CD4-positive, alpha-beta T cell treated with Interleukin-21 for 1 hour (primary cell): Measurements from ENCODE around the gene TAS2R9.
"Not testable (repeated sequence)": the region's sequence is repeated elsewhere in the genome, so short reads cannot be mapped to it uniquely, and the experiment has no call there.

Experiments used
- DNase-seq: peaks from one replicate; pipeline ENCODE4 v3.0.0-alpha.2; 2020

Gene TAS2R9

GRCh38 chr12:10810068-10810467, at the start of gene TAS2R9:
Gene TAS2R9 (minus strand): TSS chr12:10810168. CDS start chr12:10810075, 93 bp downstream.
- no peak for DNase-seq

GRCh38 chr12:10855807-10856206, 45.8 kb upstream of the TAS2R9 start:
- DNase-seq, result no peak

DNA sequence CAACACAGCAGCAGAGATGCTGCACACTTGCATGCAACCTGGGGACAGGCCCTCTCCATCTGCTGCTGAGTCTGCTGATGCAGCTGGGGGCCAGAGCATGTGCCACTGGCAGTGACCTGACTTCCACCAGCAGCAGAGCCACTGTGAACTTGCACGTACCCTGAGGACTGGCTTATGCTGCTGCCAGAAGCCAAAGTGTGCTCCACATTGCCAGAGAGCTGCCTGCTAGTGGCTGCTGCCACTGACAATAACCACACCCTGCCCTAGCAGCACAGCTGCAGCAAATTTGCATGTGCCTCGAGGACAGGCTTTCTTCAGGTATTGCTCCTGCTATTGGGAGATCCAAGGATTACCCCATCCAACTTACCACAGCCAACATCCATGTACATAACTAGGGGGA, 43.8 kb upstream of the TAS2R9 start:
- no peak for DNase-seq

DNA sequence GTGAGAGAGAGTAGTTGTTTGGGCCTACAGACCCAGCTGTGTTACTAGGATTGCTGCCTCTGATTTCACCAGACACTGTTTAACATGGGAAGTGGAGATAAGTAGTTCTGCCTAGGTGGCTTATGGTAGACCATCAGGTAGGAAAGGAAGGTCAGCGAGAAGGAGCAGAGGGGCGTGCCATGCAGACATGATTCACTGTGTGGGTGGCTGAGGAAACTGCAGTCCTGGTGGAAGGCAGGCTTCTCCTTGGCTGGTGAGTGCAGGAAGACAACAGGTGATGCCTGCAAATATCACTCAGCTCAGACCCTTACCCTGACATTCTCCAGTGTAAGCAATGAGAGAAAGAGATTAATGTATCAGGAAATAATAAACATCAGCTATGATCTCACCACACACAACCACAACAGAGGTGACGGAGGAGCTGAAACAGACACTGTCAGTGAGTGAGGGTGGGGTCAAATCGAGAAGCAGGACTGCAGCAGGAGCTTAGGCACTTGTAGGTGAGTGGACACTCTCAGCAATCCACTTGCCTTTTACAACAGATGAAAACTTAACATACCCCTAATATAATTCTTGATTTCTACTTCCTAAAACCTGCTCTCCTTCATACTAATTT, 41.4 kb upstream of the TAS2R9 start:
- no peak for DNase-seq

- peak; percentile 40 for DNase-seq
These were observed 39.5 kb upstream of the TAS2R9 start, which contains the start of gene PRR4 for GRCh38 chr12:10849425-10849878. Gene PRR4 (minus strand): TSS chr12:10849475. CDS start chr12:10849437, 38 bp downstream.

DNA sequence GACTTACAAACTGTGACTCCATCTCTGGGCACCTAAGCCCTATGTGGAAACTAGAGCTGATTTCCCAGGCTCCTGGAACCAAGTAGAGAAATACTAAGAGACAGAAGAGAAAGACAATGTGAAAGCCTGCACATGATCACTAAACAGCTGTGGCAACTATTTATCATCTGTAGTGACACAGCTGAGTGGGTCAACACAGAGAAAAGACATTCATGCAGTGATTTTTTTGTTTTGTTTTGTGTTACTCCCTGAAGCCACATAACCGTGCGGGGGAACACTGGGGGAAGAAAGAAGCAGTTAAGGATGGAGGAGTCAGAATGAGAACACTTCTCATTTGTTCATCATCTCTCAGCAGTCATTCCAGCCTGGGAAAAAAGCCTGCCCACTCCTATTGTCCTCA, 37.8 kb upstream of the TAS2R9 start:
- DNase-seq, result no peak

- DNase-seq, result no peak
These were observed 32.9 kb upstream of the TAS2R9 start for GRCh38 chr12:10842862-10843261.

- no peak for DNase-seq
These were observed 28.5 kb upstream of the TAS2R9 start for GRCh38 chr12:10838461-10838860.

GRCh38 chr12:10829994-10830393, 20.0 kb upstream of the TAS2R9 start:
- DNase-seq, result no peak

DNA sequence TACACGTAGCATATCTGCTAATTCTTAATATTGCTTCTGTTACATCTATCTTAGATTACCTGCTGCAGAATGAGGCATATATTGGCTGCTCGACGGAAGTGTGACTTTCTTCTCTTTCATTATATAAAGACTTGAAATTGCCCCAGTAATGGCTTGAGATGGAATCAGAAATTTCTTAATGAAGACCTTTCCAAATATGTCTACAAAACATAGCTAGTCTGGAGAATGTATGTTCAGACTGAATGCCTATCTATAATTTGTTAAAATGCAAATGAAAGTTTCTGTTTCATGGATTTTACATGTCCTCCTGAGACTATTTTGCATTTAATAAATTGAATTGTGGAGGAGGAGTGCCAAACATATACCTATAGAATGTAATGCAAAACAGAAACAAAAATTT, 16.3 kb upstream of the TAS2R9 start, which contains the start of gene TAS2R10:
TSS of gene TAS2R10 (minus strand) at position 101 of the 400 bp plus-strand sequence. CDS start at position 12, 89 bp downstream.
- no peak for DNase-seq

DNA sequence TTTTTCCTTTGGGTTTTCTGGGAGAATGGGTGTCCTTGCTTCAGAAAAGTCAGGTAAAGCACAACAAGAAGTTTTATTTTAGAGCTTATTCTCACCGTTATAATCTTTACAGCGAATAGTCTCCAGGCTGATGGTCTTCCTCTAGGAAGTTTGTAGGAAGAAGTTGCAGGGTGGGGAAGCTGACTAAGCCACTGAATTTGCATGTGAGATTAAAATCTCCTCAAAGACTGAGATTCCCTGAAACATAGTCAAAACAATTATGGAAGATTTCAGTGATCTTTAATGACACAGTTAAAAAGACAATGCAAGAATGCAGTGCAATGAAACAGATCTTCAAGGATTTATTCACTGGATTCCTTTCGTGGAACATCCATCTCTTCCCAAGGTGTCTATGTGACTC, 15.0 kb upstream of the TAS2R9 start:
- DNase-seq, result no peak

GRCh38 chr12:10811883-10812536, 2.0 kb upstream of the TAS2R9 start:
- no peak for DNase-seq

DNA sequence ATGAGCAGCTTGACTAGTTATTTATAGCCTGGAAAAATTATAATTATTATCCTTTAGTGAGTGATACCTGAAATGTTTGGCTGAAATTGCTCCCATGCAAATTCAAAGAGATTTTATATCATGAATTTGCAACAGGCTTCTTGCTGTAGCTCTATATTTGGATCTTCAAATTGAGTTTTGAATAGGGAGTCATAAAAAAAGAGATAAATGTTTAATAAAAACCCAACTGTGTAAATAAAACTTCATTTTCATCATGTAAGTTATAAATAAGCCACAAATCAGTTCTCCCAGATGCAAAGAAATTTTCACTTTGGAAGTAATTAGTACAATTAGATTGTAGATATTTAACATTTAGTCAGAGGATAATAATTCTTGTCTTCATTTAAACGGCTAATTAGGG, 2.8 kb downstream of the TAS2R9 start, which contains the start of gene TAS2R8:
TSS of gene TAS2R8 (minus strand) at position 101 of the 400 bp plus-strand sequence. CDS start 306 bp downstream, outside the sequence.
- no peak for DNase-seq

DNA sequence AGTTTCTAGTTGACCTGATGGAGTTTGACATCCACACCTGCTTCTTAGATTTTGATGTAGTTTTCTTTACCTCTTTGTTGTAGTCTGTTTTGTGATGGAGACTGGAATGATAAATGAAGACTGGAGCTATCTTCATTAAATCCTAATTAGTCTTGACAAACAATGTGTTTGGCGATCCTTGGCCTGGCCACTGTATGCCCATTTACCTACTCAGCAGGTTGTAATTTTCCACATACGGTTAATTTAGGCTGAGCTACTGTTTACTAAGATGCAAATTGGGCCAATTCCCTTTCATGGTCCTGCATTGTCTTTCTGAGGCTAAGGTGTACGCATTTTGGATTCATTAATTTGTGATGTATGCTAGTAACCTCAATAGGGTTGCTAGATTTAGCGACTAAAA, 7.4 kb downstream of the TAS2R9 start, which contains the start of gene TAS2R7:
TSS of gene TAS2R7 (minus strand) at position 41 of the 400 bp plus-strand sequence. CDS start 57 bp downstream, outside the sequence.
- no peak for DNase-seq

DNA sequence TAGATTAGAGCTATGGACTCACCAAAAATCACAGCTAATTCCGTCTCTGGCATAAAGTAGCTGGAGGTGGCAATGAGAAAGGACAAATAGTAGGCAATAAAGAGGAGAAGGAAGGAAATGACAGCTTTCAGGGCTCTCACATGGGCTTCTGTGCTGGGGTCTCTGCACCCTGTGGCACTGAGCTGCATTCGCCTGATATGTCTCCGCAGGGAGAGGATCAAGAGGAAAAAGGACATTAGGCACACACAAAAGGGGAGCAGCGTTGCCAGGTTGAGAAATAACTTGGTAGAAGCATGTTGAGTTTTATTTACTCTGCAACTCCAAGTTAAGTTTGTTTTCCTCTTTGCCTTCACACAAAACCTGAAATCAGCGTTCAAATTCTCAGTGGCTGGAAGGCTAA, 8.2 kb downstream of the TAS2R9 start:
- no peak for DNase-seq

- DNase-seq, result no peak
These were observed 15.7 kb downstream of the TAS2R9 start for GRCh38 chr12:10794222-10794621.

DNA sequence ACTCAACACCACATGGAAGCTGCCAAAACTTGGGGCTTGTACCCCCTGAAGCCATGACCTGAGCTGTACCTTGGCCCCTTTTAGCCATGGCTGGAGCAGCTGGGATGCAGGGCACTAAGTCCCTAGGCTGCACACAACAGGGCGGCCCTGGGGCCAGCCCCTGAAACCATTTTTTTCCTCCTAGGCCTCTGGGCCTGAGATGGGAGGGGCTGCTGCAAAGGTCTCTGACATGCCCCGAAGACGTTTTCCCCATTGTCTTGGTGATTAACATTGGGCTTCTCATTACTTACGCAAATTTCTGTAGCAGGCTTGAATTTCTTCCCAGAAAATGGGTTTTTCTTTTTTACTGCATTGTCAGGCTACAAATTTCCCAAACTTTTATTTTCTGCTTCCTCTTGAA, 18.2 kb downstream of the TAS2R9 start:
- DNase-seq, result not testable (repeated sequence)

DNA sequence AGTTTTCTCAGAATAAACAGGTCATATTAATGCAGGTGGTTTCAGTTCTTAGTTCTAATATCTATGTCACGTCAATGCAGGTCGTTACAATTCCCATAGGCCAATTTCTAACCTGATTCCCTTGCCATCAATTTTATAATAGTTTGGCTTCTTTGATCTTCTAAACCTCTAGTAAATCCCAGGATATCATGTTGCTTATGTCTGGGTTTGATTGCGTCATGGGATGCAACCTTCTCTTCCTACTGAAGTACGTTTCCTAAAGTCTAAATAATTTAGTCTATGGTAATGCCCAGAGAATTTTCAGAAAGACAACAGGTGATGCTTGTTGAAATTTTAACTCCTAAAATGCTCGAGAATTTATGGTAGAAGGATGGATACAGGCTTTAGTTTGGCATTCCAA, 26.7 kb downstream of the TAS2R9 start:
- DNase-seq, result no peak

GRCh38 chr12:10779103-10779502, 30.9 kb downstream of the TAS2R9 start:
- no peak for DNase-seq

GRCh38 chr12:10771132-10771733, 38.7 kb downstream of the TAS2R9 start:
- DNase-seq, result peak; percentile 62

- no peak for DNase-seq
These were observed 50.3 kb downstream of the TAS2R9 start for GRCh38 chr12:10759657-10760056.
